Activated CD4-positive, alpha-beta T cell treated with anti-CD3 and anti-CD28 coated beads for 48 hours (primary cell): ENCODE results near the gene PARP1.
"Not testable (repeated sequence)": the region's sequence is repeated elsewhere in the genome, so short reads cannot be mapped to it uniquely, and the experiment has no call there.

Experiments
- DNase-seq: peaks from one replicate; pipeline ENCODE4 v3.0.0-alpha.2; 2020

The PARP1 gene

GRCh38 chr1:226344441-226345259 is 63.2 kb downstream of the PARP1 start:
- no peak for DNase-seq

GRCh38 chr1:226342656-226343055 is 65.2 kb downstream of the PARP1 start:
- DNase-seq, result no peak

GRCh38 chr1:226340111-226340510 is 67.8 kb downstream of the PARP1 start:
- DNase-seq, result not testable (repeated sequence)

GRCh38 chr1:226337276-226337875 is 70.5 kb downstream of the PARP1 start:
- DNase-seq, result peak; percentile 20

GRCh38 chr1:226335661-226336060 is 72.2 kb downstream of the PARP1 start:
- no peak for DNase-seq

GRCh38 chr1:226332947-226333346 is 74.9 kb downstream of the PARP1 start:
- DNase-seq, result no peak

GRCh38 chr1:226329237-226329636 is 78.7 kb downstream of the PARP1 start:
- no peak for DNase-seq

- no peak for DNase-seq
Measured at GRCh38 chr1:226327761-226328162, 80.1 kb downstream of the PARP1 start.

GRCh38 chr1:226325178-226325577 is 82.7 kb downstream of the PARP1 start:
- no peak for DNase-seq

GRCh38 chr1:226324479-226324878 is 83.4 kb downstream of the PARP1 start:
- no peak for DNase-seq

- DNase-seq, result no peak
Measured at GRCh38 chr1:226322986-226323385, 84.9 kb downstream of the PARP1 start.

GRCh38 chr1:226320930-226321329 is 87.0 kb downstream of the PARP1 start:
- DNase-seq, result no peak

GRCh38 chr1:226318471-226318870 is 89.4 kb downstream of the PARP1 start:
- DNase-seq, result no peak

GRCh38 chr1:226314055-226314454 is 93.8 kb downstream of the PARP1 start:
- no peak for DNase-seq

- no peak for DNase-seq
Measured at GRCh38 chr1:226312065-226312464, 95.8 kb downstream of the PARP1 start.

GRCh38 chr1:226311376-226311775 is 96.5 kb downstream of the PARP1 start:
- DNase-seq, result no peak
